ENCODE results near the gene MKLN1. TPM values are rescaled to one million over a fixed set of nuclear protein-coding genes. Genes with fewer than 3 reads are reported as not detected.

The MKLN1 gene
- total and polyA plus RNA-seq, 2 of the 4 experiments (the other 2 are of a cell fraction), result 17.5 to 52.0 TPM

- no peak overlapping the region for H3K4me2 ChIP-seq (ENCODE audit: low read depth, low read length)
- no peak overlapping the region for H2AK9ac ChIP-seq (replicated peaks; ENCODE audit: low read depth, low read length, poor library complexity)
- no peak overlapping the region for H2BK20ac ChIP-seq (ENCODE audit: low read depth, low read length)
- H2BK5ac ChIP-seq (ENCODE audit: low read depth, low read length, poor library complexity, severe bottlenecking), result no peak overlapping the region
- no peak overlapping the region for H3K14ac ChIP-seq (replicated peaks; ENCODE audit: low read depth, low read length)
- H3K27me3 ChIP-seq (ENCODE audit: control insufficient read depth, insufficient read depth, low read length), result no peaks in the 10 kb centered on the region
- intact Hi-C loops (cut with micrococcal nuclease) (no loop called here), dilution Hi-C loops (cut with HindIII; ENCODE audit: low sequenced_read_pairs, unreplicated experiment) (no loop called here), in situ Hi-C loops (cut with MboI; ENCODE audit: low sequenced_read_pairs) (no loop called here)
- peaks cover 5 to 15% of the 10 kb centered on the region in 2 experiments for H3K79me1 ChIP-seq (ENCODE audit: low read depth in 1 of 2, low read length in 2 of 2)
- no peak overlapping the region for H2AK5ac ChIP-seq (ENCODE audit: low read depth, low read length)
- ATAC-seq (ENCODE audit: low read depth), result no peak
- no peaks in the 10 kb centered on the region for H3K9me3 ChIP-seq (ENCODE audit: control insufficient read depth, insufficient read depth, low read length)
- H2AFZ ChIP-seq (replicated peaks; ENCODE audit: low read length, poor library complexity), result no peak overlapping the region
- no peaks in the 10 kb centered on the region; the same call in 1 of the 2 replicates for H4K20me1 ChIP-seq (ENCODE audit: insufficient read depth, low read length)
- no peak overlapping the region for H3K4me3 ChIP-seq (ENCODE audit: insufficient read depth, low read depth, low read length)
- TF ChIP-seq ELK1 (IDR thresholded peaks at IDR 0.05; ENCODE audit: borderline replicate concordance, low read depth, low read length) (no peak), CEBPB (IDR thresholded peaks at IDR 0.05; ENCODE audit: low read depth, low read length) (no peak), USF2 (IDR thresholded peaks at IDR 0.05; ENCODE audit: low read depth, low read length) (no peak), CHD1 (IDR thresholded peaks at IDR 0.05; ENCODE audit: low read depth, low read length) (no peak), NFE2L2 (IDR thresholded peaks at IDR 0.05; ENCODE audit: low read depth, low read length) (no peak)
- H4K8ac ChIP-seq (ENCODE audit: low read depth in 2 of 2, low read length in 2 of 2), result no peak overlapping the region
- CTCF ChIA-PET, result no interaction called here
- H3K4me1 ChIP-seq (ENCODE audit: control insufficient read depth, insufficient read depth, low read length), result no peaks in the 10 kb centered on the region
- peaks cover 12% of the 10 kb centered on the region; the same call in 1 of the 2 replicates for H3K36me3 ChIP-seq (ENCODE audit: control insufficient read depth, insufficient read depth, low read length)
- no peak overlapping the region for H3K56ac ChIP-seq (ENCODE audit: extremely low read depth, insufficient read depth, low read length)
- no CpG with 5 or more reads among the region's 3 CpGs for WGBS, 2 experiments (ENCODE audit: extremely low coverage in 2 of 2, insufficient read length in 1 of 2)
- 0 out of 2 replicates have a peak, but pooled peaks cover 2% of the 10 kb centered on the region for H3K9me1 ChIP-seq (ENCODE audit: insufficient read depth, low read length)
- no peak overlapping the region for H3K27ac ChIP-seq (ENCODE audit: insufficient read depth, low read length)
- no peak overlapping the region for H3K9ac ChIP-seq (ENCODE audit: low read depth, low read length)
- H4K5ac ChIP-seq (ENCODE audit: low read depth, low read length), result no peak overlapping the region
- H3K23ac ChIP-seq (ENCODE audit: low read depth, low read length), result no peak overlapping the region
- no peak overlapping the region for H4K91ac ChIP-seq (ENCODE audit: insufficient read depth, low read depth, low read length)
- H2BK120ac ChIP-seq (ENCODE audit: low read depth, low read length), result no peak overlapping the region
- no peak overlapping the region for H3K18ac ChIP-seq (ENCODE audit: low read depth, low read length)
- DNase-seq, result no peak
- no TSS peak for BruUV-seq (replicated peaks)
- no peak overlapping the region for H2BK15ac ChIP-seq (ENCODE audit: low read depth, low read length)
- POLR2A ChIA-PET (ENCODE audit: unreplicated experiment), result no interaction called here
- H3K4ac ChIP-seq (ENCODE audit: low read depth, low read length), result no peak overlapping the region
Observed at GRCh38 chr7:131412031-131412430, 84.4 kb downstream of the MKLN1 start.
